Tibial artery (tissue), 4 donors: ENCODE results near the gene PDGFA.

ENCODE experiments used
- DNase-seq, 2 donors: peaks; one replicate each; pipeline ENCODE4 v3.0.0-alpha.2; 2019
- H3K27ac ChIP-seq, 2 donors: fragments of 200-600 bp; sonication (generic) in 1 of 2; 1 replicate in 1 of 2; 2 replicates in 1 of 2; pipeline ENCODE4 v1.5.1; 2018 to 2019; ENCODE audit warnings: mild to moderate bottlenecking in 1 of 2
- H3K27me3 ChIP-seq, 2 donors: fragments of 200-600 bp; sonication (generic) in 1 of 2; one replicate each; pipeline versions ENCODE4 v1.5.1 to v1.6.0; 2016 to 2019
- H3K36me3 ChIP-seq, 3 donors: fragments of 200-600 bp; sonication (generic) in 2 of 3; one replicate each; pipeline ENCODE4 v1.5.1; 2016 to 2019; ENCODE audit warnings: mild to moderate bottlenecking in 2 of 3
- H3K4me1 ChIP-seq, 4 donors: fragments of 200-600 bp; sonication (generic) in 2 of 4; 1 replicate in 3 of 4; 2 replicates in 1 of 4; pipeline ENCODE4 v1.5.1; 2016 to 2019
- H3K4me3 ChIP-seq, 2 donors: fragments of 200-600 bp; sonication (generic) in 1 of 2; 1 replicate in 1 of 2; 2 replicates in 1 of 2; pipeline ENCODE4 v1.5.1; 2018 to 2019; ENCODE audit warnings: mild to moderate bottlenecking in 2 of 2
- H3K9me3 ChIP-seq, 3 donors: fragments of 200-600 bp; sonication (generic) in 1 of 3; one replicate each; pipeline ENCODE4 v1.5.1; 2016 to 2019
- CTCF ChIP-seq, 2 experiments: fragments of 200-600 bp in 1 of 2; fragments of 450-650 bp in 1 of 2; IDR thresholded peaks; one replicate each; pipeline ENCODE4 v1.5.1; 2017 to 2019; ENCODE audit warnings: antibody characterized with exemption in 2 of 2, mild to moderate bottlenecking in 1 of 2, moderate library complexity in 1 of 2
- intact Hi-C: fragments of 100-400 bp; cut with DNase I; formaldehyde crosslinking; loops from one replicate; pipeline ENCODE4 v1.15.0; 2023; ENCODE audit warnings: low total_unique reads

Gene PDGFA

GRCh38 chr7:543501-544337, 24.1 kb upstream of the PDGFA start:
- Histone ChIP-seq H3K4me1 (peaks cover 5 to 43% (median 30%) of the 10 kb centered on the region in 4 donors), H3K27me3 (no peaks in the 10 kb centered on the region), H3K27ac (peak overlapping the region; percentile 76 to 83), H3K36me3 (no peaks in the 10 kb centered on the region), H3K9me3 (no peaks in the 10 kb centered on the region), H3K4me3 (no peak overlapping the region)
- intact Hi-C loops, result no loop called here
- DNase-seq, result no peak
- TF ChIP-seq CTCF (IDR thresholded peaks at IDR 0.05), result no peak

DNA sequence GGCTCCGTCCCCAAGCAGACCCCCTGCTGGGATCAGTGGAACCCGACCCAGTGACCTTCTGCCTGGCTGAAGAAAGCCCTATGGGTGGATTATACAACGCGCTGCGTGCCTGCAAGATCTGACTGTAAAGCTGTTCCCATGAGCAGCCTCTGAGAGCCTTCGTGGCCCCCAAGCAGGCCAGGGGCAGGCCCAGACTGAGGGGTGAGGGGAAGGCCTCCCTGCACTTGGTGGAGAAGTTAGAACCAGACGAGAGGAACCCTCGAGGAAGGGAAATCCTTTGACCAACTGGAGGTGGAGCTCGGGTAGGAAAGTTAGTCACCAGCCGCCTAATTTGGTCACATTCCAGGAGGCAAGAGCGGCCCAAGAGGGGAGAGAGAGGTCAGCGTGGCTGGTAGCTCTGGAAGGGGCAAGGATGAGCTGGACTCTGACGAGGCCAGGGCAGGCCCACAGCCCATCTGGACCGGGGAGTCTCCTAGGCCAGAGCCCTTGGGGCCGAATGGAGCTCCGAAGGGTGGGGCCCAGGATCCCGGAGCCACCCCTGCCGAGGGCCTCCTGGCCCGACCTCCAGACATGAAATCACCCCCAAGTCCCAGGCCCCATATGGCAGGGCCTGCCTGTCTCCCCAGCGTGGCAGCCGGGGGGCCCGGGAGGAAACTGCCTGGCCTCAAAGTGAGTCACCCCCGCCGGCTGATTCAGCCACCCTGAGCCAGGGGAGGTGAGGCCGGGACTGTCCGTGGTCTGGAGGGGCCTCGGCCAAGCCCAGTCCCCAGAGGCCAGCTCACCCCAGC, 23.3 kb upstream of the PDGFA start:
- Histone ChIP-seq H3K9me3 (no peaks in the 10 kb centered on the region), H3K4me1 (peaks cover 5 to 51% (median 39%) of the 10 kb centered on the region in 4 donors), H3K27ac (peak overlapping the region; percentile 76 to 83), H3K27me3 (no peaks in the 10 kb centered on the region), H3K4me3 (no peak overlapping the region), H3K36me3 (no peaks in the 10 kb centered on the region)
- TF ChIP-seq CTCF (IDR thresholded peaks at IDR 0.05), result no peak
- DNase-seq, result peak; percentile 61 to 88
- intact Hi-C loops, result no loop called here

GRCh38 chr7:542131-542712, 22.6 kb upstream of the PDGFA start:
- Histone ChIP-seq H3K36me3 (no peaks in the 10 kb centered on the region), H3K4me1 (peaks cover 5 to 54% (median 42%) of the 10 kb centered on the region in 4 donors), H3K27ac (peak overlapping the region; percentile 76 to 83), H3K27me3 (no peaks in the 10 kb centered on the region), H3K9me3 (no peaks in the 10 kb centered on the region), H3K4me3 (no peak overlapping the region)
- intact Hi-C loops, result no loop called here
- no peak for DNase-seq
- no peak for TF ChIP-seq CTCF (IDR thresholded peaks at IDR 0.05)

DNA sequence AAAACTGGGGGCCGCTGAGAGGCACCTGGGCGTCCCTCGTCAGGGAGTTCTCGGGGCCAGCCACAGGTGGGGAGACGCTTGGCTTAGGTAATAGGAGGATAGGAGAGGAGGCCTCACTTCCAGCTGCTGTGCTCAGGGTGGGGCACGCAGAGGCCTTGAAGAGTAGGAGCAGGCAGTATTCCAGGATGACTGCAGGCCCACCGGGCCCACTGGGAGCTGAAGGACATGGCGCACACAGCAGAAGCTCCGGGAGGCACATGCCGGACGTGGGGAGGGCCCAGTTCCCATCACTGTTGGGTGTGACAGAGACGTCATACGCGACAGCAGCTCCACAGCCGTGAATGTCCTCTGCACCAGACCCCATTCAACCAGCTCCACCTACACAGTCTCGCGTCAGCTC, 22.0 kb upstream of the PDGFA start:
- intact Hi-C loops, result no loop called here
- no peaks in the 10 kb centered on the region for H3K9me3 ChIP-seq
- no peak for TF ChIP-seq CTCF (IDR thresholded peaks at IDR 0.05)
- H3K27me3 ChIP-seq, result no peaks in the 10 kb centered on the region
- H3K4me1 ChIP-seq, result peaks cover 5 to 50% (median 41%) of the 10 kb centered on the region in 4 donors
- peak overlapping the region in 1 of 2 donors; percentile 83 for H3K27ac ChIP-seq
- H3K36me3 ChIP-seq, result no peaks in the 10 kb centered on the region
- DNase-seq, result no peak
- H3K4me3 ChIP-seq, result no peak overlapping the region

GRCh38 chr7:540997-541396, 21.4 kb upstream of the PDGFA start:
- intact Hi-C loops, result no loop called here
- TF ChIP-seq CTCF (IDR thresholded peaks at IDR 0.05), result no peak
- H3K4me1 ChIP-seq, result peaks cover 5 to 45% (median 41%) of the 10 kb centered on the region in 4 donors
- no peaks in the 10 kb centered on the region for H3K9me3 ChIP-seq
- H3K4me3 ChIP-seq, result no peak overlapping the region
- H3K27me3 ChIP-seq, result no peaks in the 10 kb centered on the region
- H3K36me3 ChIP-seq, result no peaks in the 10 kb centered on the region
- DNase-seq, result no peak
- H3K27ac ChIP-seq, result no peak overlapping the region
